GM19193 (cell line): Measurements from ENCODE around the gene DCAF6.

Experiments used
- POLR2A ChIP-seq: IDR thresholded peaks from 4 replicates; pipeline ENCODE4 v1.6.1; 2011; ENCODE audit not compliant: insufficient read depth, insufficient read length; ENCODE audit errors: extremely low read depth

DCAF6 gene

GRCh38 chr1:168114845-168115244 lies 178.4 kb downstream of the DCAF6 start:
- no peak for TF ChIP-seq POLR2A

DNA sequence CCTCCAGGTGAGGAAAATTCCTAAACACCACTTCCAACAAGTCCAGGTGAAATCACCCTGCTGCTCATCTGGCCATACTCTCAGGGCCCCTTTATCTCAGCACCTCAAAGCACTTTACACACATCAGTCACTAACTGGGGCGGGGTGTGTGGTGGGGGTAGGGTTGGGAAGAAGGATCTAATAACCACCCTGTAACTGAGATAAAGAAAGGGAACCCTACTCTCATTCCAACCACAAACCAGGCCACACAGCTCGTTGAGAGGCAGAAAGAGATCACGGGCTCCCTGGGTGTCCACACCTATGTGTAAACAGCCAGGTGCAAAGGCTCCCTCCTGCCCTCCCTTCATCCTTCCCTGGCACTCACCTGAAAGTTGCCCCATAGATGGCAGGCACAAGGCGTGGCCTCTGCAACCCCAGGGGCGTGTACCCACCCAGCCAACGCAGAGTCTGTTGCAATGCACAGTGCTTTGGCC lies 179.9 kb downstream of the DCAF6 start:
- TF ChIP-seq POLR2A = no peak

- TF ChIP-seq POLR2A = no peak
Observed at GRCh38 chr1:168119750-168120149, 183.3 kb downstream of the DCAF6 start.

- no peak for TF ChIP-seq POLR2A
Observed at GRCh38 chr1:168121401-168122011, 185.0 kb downstream of the DCAF6 start.

GRCh38 chr1:168125051-168125450 lies 188.6 kb downstream of the DCAF6 start:
- no peak for TF ChIP-seq POLR2A
